Type B pancreatic cell (in vitro differentiated cells): ENCODE data around the gene AHRR. TPM values are rescaled to one million over a fixed set of nuclear protein-coding genes. Genes with fewer than 3 reads are reported as not detected.

Experiments
- DNase-seq: peaks from one replicate; pipeline ENCODE4 v3.0.0; 2021; ENCODE audit warnings: mixed read lengths; ENCODE audit not compliant: unreplicated experiment; ENCODE audit errors: extremely low spot score
- H3K27ac Mint-ChIP-seq: 2 replicates; pipeline ENCODE4 v1.8.0; 2021; ENCODE audit warnings: mild to moderate bottlenecking, mixed read lengths
- H3K27me3 Mint-ChIP-seq: 2 replicates; pipeline ENCODE4 v1.8.0; 2021; ENCODE audit warnings: mixed read lengths
- H3K36me3 Mint-ChIP-seq: 2 replicates; pipeline ENCODE4 v1.8.0; 2021; ENCODE audit warnings: mixed read lengths
- H3K4me1 Mint-ChIP-seq: one replicate; pipeline ENCODE4 v1.8.0; 2021; ENCODE audit warnings: mixed read lengths; ENCODE audit not compliant: unreplicated experiment
- H3K4me3 Mint-ChIP-seq: 2 replicates; pipeline ENCODE4 v1.8.0; 2021; ENCODE audit warnings: mild to moderate bottlenecking, mixed read lengths
- H3K9me3 Mint-ChIP-seq: 2 replicates; pipeline ENCODE4 v1.8.0; 2021; ENCODE audit warnings: mixed read lengths
- total RNA-seq: library from RNA; stranded (reverse); gene quantifications from 2 replicates; pipeline ENCODE4 v1.2.1, GENCODE V29; 2021; ENCODE audit warnings: low replicate concordance
- TF ChIP-seq, protein P1 (sequence below): fragments of 200-600 bp; sonication (generic); conservative IDR thresholded peaks from 2 replicates; pipeline ENCODE4 v1.5.0; 2021; ENCODE audit warnings: antibody characterized with exemption, mild to moderate bottlenecking

Gene AHRR
- total RNA-seq, 1 donor from 2014 or later, result 13.4 TPM

DNA sequence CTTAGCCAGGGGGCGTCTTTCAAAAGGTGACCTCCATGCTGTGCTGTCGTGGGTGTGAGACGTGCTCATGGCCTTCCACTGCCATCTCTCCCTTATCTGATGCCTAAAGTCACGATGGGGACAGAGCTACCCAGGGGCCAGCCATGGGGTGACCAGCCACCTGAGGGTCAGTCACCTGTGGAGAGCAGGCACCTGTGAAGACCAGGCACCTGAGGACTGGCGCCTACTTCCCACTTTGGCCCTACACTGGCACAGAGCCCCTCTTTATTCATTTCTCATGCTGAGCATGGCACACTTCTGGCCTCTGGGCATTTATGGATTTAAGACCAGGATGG, 115.1 kb downstream of the AHRR start:
- no peaks in the 10 kb centered on the region for H3K9me3 Mint-ChIP-seq

DNA sequence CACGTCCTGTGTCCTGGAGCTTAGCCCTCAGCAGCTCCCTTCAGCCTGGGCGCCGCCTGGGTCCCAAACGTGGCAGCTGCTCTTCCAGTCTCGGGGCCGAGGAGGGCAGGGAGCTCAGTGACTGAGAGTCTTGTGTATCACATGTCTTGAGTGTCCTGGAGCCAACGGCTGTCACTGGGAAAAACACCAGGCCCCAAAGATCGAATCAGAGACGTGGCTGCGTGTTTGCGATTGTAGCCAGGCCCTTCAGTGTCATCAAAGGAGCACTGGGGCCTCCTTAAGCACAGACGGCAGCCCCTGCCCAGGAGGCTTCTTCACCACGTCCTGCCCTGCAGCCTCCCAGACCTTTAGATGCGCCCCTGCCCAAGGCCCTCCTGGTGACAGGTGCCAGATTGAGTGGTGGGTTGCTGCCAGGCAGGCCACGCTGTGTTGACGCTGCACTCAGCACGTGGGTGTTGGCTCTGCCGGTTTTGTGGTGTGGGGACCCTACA, 115.8 kb downstream of the AHRR start:
- no peak for DNase-seq
- H3K36me3 Mint-ChIP-seq, result no peaks in the 10 kb centered on the region
- peaks cover 3% of the 10 kb centered on the region for H3K4me1 Mint-ChIP-seq
- H3K27me3 Mint-ChIP-seq, result no peaks in the 10 kb centered on the region
- H3K27ac Mint-ChIP-seq, result no peak overlapping the region
- no peak overlapping the region for H3K4me3 Mint-ChIP-seq
- TF ChIP-seq, protein P1, sequence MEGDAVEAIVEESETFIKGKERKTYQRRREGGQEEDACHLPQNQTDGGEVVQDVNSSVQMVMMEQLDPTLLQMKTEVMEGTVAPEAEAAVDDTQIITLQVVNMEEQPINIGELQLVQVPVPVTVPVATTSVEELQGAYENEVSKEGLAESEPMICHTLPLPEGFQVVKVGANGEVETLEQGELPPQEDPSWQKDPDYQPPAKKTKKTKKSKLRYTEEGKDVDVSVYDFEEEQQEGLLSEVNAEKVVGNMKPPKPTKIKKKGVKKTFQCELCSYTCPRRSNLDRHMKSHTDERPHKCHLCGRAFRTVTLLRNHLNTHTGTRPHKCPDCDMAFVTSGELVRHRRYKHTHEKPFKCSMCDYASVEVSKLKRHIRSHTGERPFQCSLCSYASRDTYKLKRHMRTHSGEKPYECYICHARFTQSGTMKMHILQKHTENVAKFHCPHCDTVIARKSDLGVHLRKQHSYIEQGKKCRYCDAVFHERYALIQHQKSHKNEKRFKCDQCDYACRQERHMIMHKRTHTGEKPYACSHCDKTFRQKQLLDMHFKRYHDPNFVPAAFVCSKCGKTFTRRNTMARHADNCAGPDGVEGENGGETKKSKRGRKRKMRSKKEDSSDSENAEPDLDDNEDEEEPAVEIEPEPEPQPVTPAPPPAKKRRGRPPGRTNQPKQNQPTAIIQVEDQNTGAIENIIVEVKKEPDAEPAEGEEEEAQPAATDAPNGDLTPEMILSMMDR, result no peak
- H3K9me3 Mint-ChIP-seq, result no peaks in the 10 kb centered on the region

More for the DNA sequence above, 115.1 kb downstream of the AHRR start:
- no peaks in the 10 kb centered on the region for H3K36me3 Mint-ChIP-seq
- TF ChIP-seq, protein P1, result peak; percentile 5
- DNase-seq, result no peak
- H3K27ac Mint-ChIP-seq, result no peak overlapping the region
- H3K4me1 Mint-ChIP-seq, result peaks cover 8% of the 10 kb centered on the region
- H3K27me3 Mint-ChIP-seq, result no peaks in the 10 kb centered on the region
- no peak overlapping the region for H3K4me3 Mint-ChIP-seq

DNA sequence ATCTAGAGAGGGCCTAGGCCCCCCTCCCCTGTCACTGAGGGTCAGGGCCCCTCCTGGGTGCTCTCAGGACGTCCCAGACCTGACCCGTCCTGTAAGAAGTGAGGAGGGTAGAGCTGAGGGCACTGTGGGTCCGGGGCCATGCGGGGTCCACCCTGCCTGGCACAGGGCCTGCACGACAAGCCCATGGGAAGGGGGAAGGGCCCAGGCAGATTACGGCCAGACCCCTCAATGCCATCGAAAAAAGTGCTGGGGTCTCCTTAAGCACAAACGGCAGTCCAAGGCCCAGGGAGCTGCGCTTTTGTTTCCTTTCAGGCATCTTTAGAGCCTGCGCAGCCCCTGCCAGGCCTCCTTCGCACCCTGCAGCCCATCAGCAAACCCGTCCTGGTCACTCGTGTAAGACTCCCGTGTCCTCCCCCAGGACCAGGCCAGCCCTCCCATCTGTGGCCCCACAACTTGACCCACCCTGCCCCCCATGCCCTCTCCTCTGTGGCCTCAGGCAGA, 117.0 kb downstream of the AHRR start:
- Mint-ChIP-seq H3K27ac (no peak overlapping the region), H3K36me3 (no peaks in the 10 kb centered on the region), H3K9me3 (no peaks in the 10 kb centered on the region), H3K27me3 (no peaks in the 10 kb centered on the region), H3K4me1 (no peaks in the 10 kb centered on the region), H3K4me3 (no peak overlapping the region)
- TF ChIP-seq, protein P1, result no peak
- no peak for DNase-seq

GRCh38 chr5:439181-439580, 117.7 kb downstream of the AHRR start:
- DNase-seq, result no peak
- H3K27me3 Mint-ChIP-seq, result no peaks in the 10 kb centered on the region
- no peaks in the 10 kb centered on the region for H3K9me3 Mint-ChIP-seq
- H3K36me3 Mint-ChIP-seq, result no peaks in the 10 kb centered on the region
- peak overlapping the region; percentile 62 for H3K4me3 Mint-ChIP-seq
- TF ChIP-seq, protein P1, result no peak
- no peak overlapping the region for H3K27ac Mint-ChIP-seq
- peaks cover 1% of the 10 kb centered on the region for H3K4me1 Mint-ChIP-seq

GRCh38 chr5:439636-440035, 118.1 kb downstream of the AHRR start:
- TF ChIP-seq, protein P1, result no peak
- Mint-ChIP-seq H3K4me3 (peak overlapping the region; percentile 62), H3K27ac (no peak overlapping the region), H3K4me1 (peaks cover 6% of the 10 kb centered on the region), H3K9me3 (no peaks in the 10 kb centered on the region), H3K36me3 (peaks cover 4% of the 10 kb centered on the region), H3K27me3 (no peaks in the 10 kb centered on the region)
- DNase-seq, result no peak
